GM12878 (cell line): ENCODE results near the gene FAM78A. TPM values are rescaled to one million over a fixed set of nuclear protein-coding genes. Genes with fewer than 3 reads are reported as not detected.

Experiments
- ATAC-seq: fragments of 200-7000 bp; cut with Tn5 transposase; 3 replicates; pipeline ENCODE4 v1.9.1; 2020; ENCODE audit warnings: mild to moderate bottlenecking, moderate library complexity
- BruUV-seq: library from RNA; stranded (reverse); fragments of 400-500 nt; replicated peaks from 2 replicates; lab custom pipeline; 2021; lab: Mats Ljungman, UMichigan
- CTCF ChIA-PET: fragments of 300-600 bp; sonication (Branson Sonifier 250); formaldehyde crosslinking; extraction: SDS; loops from one replicate; lab custom pipeline; 2021; ENCODE audit warnings: inconsistent platforms; lab: Yijun Ruan, JAX
- POLR2A ChIA-PET: fragments of 350-600 bp; formaldehyde crosslinking; extraction: SDS; loops from one replicate; lab custom pipeline; 2021; ENCODE audit warnings: inconsistent platforms; lab: Charles Lee
- RAD21 ChIA-PET: fragments of 300-600 bp; sonication (Branson Sonifier 250); formaldehyde crosslinking; loops from one replicate; lab custom pipeline; 2023; ENCODE audit warnings: antibody characterized with exemption; ENCODE audit not compliant: unreplicated experiment; lab: Charles Lee
- SMC1A ChIA-PET: fragments of 300-600 bp; sonication (Branson Sonifier 250); formaldehyde crosslinking; loops from one replicate; lab custom pipeline; 2023; ENCODE audit not compliant: unreplicated experiment, uncharacterized antibody; lab: Charles Lee
- DNase-seq: peaks from one replicate; pipeline ENCODE4 v3.0.0-alpha.2; 2011; ENCODE audit warnings: low read depth, low spot score
- FAIRE-seq: peaks from 3 replicates; lab custom pipeline; 2011; peaks lifted over from hg19 to GRCh38; lab: Jason Lieb, UNC
- H2AFZ ChIP-seq: 2 replicates; pipeline ENCODE4 v1.6.0; 2011; ENCODE audit warnings: low read depth, low read length, control low read depth; ENCODE audit not compliant: control insufficient read depth
- H3K27ac ChIP-seq: 2 replicates; pipeline ENCODE4 v1.5.1; 2011; ENCODE audit warnings: control low read depth; ENCODE audit not compliant: control insufficient read depth, insufficient read depth
- H3K27me3 ChIP-seq, 2 experiments: replicated peaks in 1 of 2; 2 replicates each; pipeline versions ENCODE4 v1.6.0 to v1.6.1; 2011; ENCODE audit warnings: low read length in 1 of 2; ENCODE audit not compliant: control insufficient read depth in 2 of 2, insufficient read depth in 2 of 2
- H3K36me3 ChIP-seq, 2 experiments: 2 replicates each; pipeline ENCODE4 v1.5.1; 2011; ENCODE audit warnings: low read length in 1 of 2; ENCODE audit not compliant: control insufficient read depth in 2 of 2, insufficient read depth in 2 of 2
- H3K4me1 ChIP-seq: 2 replicates; pipeline ENCODE4 v1.6.1; 2011; ENCODE audit warnings: mild to moderate bottlenecking, low read length, moderate library complexity, mixed read lengths; ENCODE audit not compliant: control insufficient read depth, insufficient read depth
- H3K4me2 ChIP-seq: 2 replicates; pipeline ENCODE4 v1.6.0; 2011; ENCODE audit warnings: control low read depth; ENCODE audit not compliant: control insufficient read depth, insufficient read depth
- H3K4me3 ChIP-seq: fragments of 200-600 bp; sonication (generic); 2 replicates; pipeline ENCODE4 v1.5.1; 2016
- H3K79me2 ChIP-seq: 2 replicates; pipeline ENCODE4 v1.6.0; 2011; ENCODE audit warnings: low read length; ENCODE audit not compliant: control insufficient read depth, insufficient read depth
- H3K9ac ChIP-seq: 2 replicates; pipeline ENCODE4 v1.8.0; 2011; ENCODE audit warnings: low read length, control low read depth, mixed read lengths; ENCODE audit not compliant: control insufficient read depth, insufficient read depth
- H3K9me3 ChIP-seq: replicated peaks from 3 replicates; pipeline ENCODE4 v1.5.1; 2011; ENCODE audit warnings: mild to moderate bottlenecking, low read length; ENCODE audit not compliant: control insufficient read depth, insufficient read depth
- H4K20me1 ChIP-seq: 2 replicates; pipeline ENCODE4 v1.6.0; 2011; ENCODE audit not compliant: control insufficient read depth, insufficient read depth
- CBX3 ChIP-seq: fragments of 200-600 bp; sonication (generic); IDR thresholded peaks from 2 replicates; pipeline ENCODE4 v1.6.1; 2016; ENCODE audit warnings: low read depth, borderline replicate concordance
- CHD4 ChIP-seq: fragments of 200-600 bp; sonication (generic); IDR thresholded peaks from 2 replicates; pipeline ENCODE4 v1.6.1; 2016; ENCODE audit warnings: mild to moderate bottlenecking
- E4F1 ChIP-seq: fragments of 450-650 bp; IDR thresholded peaks from 2 replicates; pipeline ENCODE4 v1.6.1; 2018; ENCODE audit warnings: borderline replicate concordance, mild to moderate bottlenecking; ENCODE audit not compliant: partially characterized antibody
- EGR1 ChIP-seq, 2 experiments: IDR thresholded peaks; 1 replicate in 1 of 2; 2 replicates in 1 of 2; pipeline ENCODE4 v1.6.1; 2011 to 2012; ENCODE audit warnings: low read depth in 2 of 2, low read length in 2 of 2, borderline replicate concordance in 1 of 2, mild to moderate bottlenecking in 1 of 2, moderate library complexity in 1 of 2
- ETV6 ChIP-seq, 2 experiments: fragments of 450-650 bp in 1 of 2; IDR thresholded peaks in 1 of 2; conservative IDR thresholded peaks in 1 of 2; 2 replicates each; pipeline ENCODE4 v1.6.1; 2014; ENCODE audit warnings: antibody characterized with exemption in 1 of 2, borderline replicate concordance in 1 of 2, low read depth in 1 of 2, mild to moderate bottlenecking in 1 of 2, moderate library complexity in 1 of 2
- JUND ChIP-seq: IDR thresholded peaks from 2 replicates; pipeline ENCODE4 v1.6.1; 2012; ENCODE audit warnings: low read depth, mild to moderate bottlenecking, low read length, improper control_type of control experiment, moderate library complexity
- MTA3 ChIP-seq: IDR thresholded peaks from 2 replicates; pipeline ENCODE4 v1.6.1; 2012; ENCODE audit warnings: low read length, inconsistent platforms, borderline replicate concordance
- NRF1 ChIP-seq: conservative IDR thresholded peaks from 2 replicates; pipeline ENCODE4 v1.6.1; 2011; ENCODE audit warnings: mild to moderate bottlenecking, low read depth, low read length, improper control_type of control experiment
- RBBP5 ChIP-seq: fragments of 200-600 bp; sonication (generic); conservative IDR thresholded peaks from 2 replicates; pipeline ENCODE4 v1.6.1; 2016
- SRF ChIP-seq, 2 experiments: IDR thresholded peaks; 2 replicates each; pipeline ENCODE4 v1.6.1; 2011; ENCODE audit warnings: low read depth in 2 of 2, low read length in 2 of 2, mild to moderate bottlenecking in 1 of 2, moderate library complexity in 1 of 2
- ZZZ3 ChIP-seq: IDR thresholded peaks from 2 replicates; pipeline ENCODE4 v1.6.1; 2011; ENCODE audit warnings: low read depth; ENCODE audit not compliant: control insufficient read depth, insufficient read length
- WGBS: methylation state at CpG from one replicate; pipeline ENCODE4 v1.1.6; 2016; ENCODE audit warnings: low lambda C conversion rate; ENCODE audit not compliant: insufficient replicate concordance, insufficient coverage; ENCODE audit errors: missing lambda C conversion rate; 5-methylcytosine and 5-hydroxymethylcytosine counted together
- in situ Hi-C: fragments of 300-500 bp; cut with MboI; formaldehyde crosslinking; loops from 9 replicates; pipeline ENCODE4 v1.14.3; 2018; ENCODE audit warnings: mixed read lengths
- intact Hi-C: fragments of 100-400 bp; cut with micrococcal nuclease; formaldehyde crosslinking; loops from one replicate; pipeline ENCODE4 v1.14.2; 2022; ENCODE audit not compliant: unreplicated experiment
- polyA plus RNA-seq, 11 experiments: library from polyadenylated mRNA; depleted of rRNA in 4 of 11; unstranded in 6 of 11; stranded (reverse) in 5 of 11; fragments of >200 nt; fragmentation: Nextera tagmentation in 4 of 11; fragmentation: Illumina TruSeq in 1 of 11; extraction: Ambion mirVana in 4 of 11; extraction: Trizol in 1 of 11; gene quantifications; 1 replicate in 1 of 11; 2 replicates in 10 of 11; pipeline versions ENCODE4 v1.2.1 to v1.2.3, GENCODE V29; 2011 to 2016; ENCODE audit warnings: inconsistent platforms in 2 of 11, missing spikeins in 2 of 11, low read depth in 1 of 11
- total RNA-seq, 4 experiments: library from RNA; depleted of rRNA in 3 of 4; stranded (reverse); fragments of >200 nt in 3 of 4; fragmentation: Illumina TruSeq in 1 of 4; extraction: Trizol in 1 of 4; gene quantifications; 2 replicates each; pipeline versions ENCODE4 v1.2.1 to v1.2.3, GENCODE V29; 2013 to 2021
- TF ChIP-seq, protein P1 (sequence below): fragments of 450-650 bp; formaldehyde crosslinking; IDR thresholded peaks from 2 replicates; pipeline ENCODE4 v1.4.0; 2020; ENCODE audit warnings: mild to moderate bottlenecking, moderate library complexity
- TF ChIP-seq, protein P2 (sequence below): fragments of 450-650 bp; conservative IDR thresholded peaks from 2 replicates; pipeline ENCODE4 v1.6.1; 2017; ENCODE audit warnings: mild to moderate bottlenecking, moderate library complexity

FAM78A gene
- total and polyA plus RNA-seq, 10 of the 15 experiments (the other 5 are each of a cell fraction or from before 2014, with no cell fraction given) = 0.18 to 32.5 (median 12.2) TPM

- TF ChIP-seq, protein P1, sequence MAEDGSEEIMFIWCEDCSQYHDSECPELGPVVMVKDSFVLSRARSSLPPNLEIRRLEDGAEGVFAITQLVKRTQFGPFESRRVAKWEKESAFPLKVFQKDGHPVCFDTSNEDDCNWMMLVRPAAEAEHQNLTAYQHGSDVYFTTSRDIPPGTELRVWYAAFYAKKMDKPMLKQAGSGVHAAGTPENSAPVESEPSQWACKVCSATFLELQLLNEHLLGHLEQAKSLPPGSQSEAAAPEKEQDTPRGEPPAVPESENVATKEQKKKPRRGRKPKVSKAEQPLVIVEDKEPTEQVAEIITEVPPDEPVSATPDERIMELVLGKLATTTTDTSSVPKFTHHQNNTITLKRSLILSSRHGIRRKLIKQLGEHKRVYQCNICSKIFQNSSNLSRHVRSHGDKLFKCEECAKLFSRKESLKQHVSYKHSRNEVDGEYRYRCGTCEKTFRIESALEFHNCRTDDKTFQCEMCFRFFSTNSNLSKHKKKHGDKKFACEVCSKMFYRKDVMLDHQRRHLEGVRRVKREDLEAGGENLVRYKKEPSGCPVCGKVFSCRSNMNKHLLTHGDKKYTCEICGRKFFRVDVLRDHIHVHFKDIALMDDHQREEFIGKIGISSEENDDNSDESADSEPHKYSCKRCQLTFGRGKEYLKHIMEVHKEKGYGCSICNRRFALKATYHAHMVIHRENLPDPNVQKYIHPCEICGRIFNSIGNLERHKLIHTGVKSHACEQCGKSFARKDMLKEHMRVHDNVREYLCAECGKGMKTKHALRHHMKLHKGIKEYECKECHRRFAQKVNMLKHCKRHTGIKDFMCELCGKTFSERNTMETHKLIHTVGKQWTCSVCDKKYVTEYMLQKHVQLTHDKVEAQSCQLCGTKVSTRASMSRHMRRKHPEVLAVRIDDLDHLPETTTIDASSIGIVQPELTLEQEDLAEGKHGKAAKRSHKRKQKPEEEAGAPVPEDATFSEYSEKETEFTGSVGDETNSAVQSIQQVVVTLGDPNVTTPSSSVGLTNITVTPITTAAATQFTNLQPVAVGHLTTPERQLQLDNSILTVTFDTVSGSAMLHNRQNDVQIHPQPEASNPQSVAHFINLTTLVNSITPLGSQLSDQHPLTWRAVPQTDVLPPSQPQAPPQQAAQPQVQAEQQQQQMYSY (CRISPR knock-in tag) = no peak
- no peak for TF ChIP-seq EGR1 (IDR thresholded peaks at IDR 0.05; ENCODE audit: borderline replicate concordance in 1 of 2, low read depth in 2 of 2, low read length in 2 of 2)
- TF ChIP-seq ETV6 (conservative IDR thresholded peaks at IDR 0.05 in 1 of 2, IDR thresholded peaks at IDR 0.05 in 1 of 2; ENCODE audit: borderline replicate concordance in 1 of 2, low read depth in 1 of 2) = no peak
- TF ChIP-seq, all 136 proteins: peak for 0
These were observed 43.8 kb upstream of the FAM78A start (continued) for GRCh38 chr9:131320031-131320685.

DNA sequence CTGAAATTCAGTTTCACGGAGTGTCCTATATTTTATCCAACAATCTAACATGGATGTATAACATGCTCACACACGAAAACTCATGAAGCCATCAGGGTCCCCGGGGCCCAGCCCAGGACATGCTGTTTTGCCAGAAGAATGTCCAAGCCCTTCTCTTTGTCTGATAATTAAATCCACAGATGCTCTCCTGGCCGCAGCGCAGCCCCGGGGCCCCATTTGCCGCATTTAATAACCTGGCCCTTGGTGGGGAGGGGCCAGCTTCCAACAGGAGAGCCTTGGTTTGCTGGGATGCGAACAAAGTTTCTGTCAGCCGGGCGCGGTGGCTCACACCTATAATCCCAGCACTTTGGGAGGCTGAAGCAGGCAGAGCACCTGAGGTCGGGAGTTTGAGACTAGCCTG, 43.2 kb upstream of the FAM78A start:
- no peak overlapping the region for H3K9ac ChIP-seq
- ChIA-PET RAD21 (no interaction called here), POLR2A (no interaction called here), SMC1A (no interaction called here), CTCF (no interaction called here)
- intact Hi-C loops (no loop called here), in situ Hi-C loops (no loop called here)
- ATAC-seq (no peak), DNase-seq (no peak), FAIRE-seq (no peak)
- no peak overlapping the region for H2AFZ ChIP-seq
- H3K27me3 ChIP-seq = no peaks in the 10 kb centered on the region; a peak in 2 of 4 replicates
- no peak overlapping the region for H3K4me3 ChIP-seq
- H3K79me2 ChIP-seq = no peaks in the 10 kb centered on the region
- WGBS = 74% methylated on average over 12 of the region's 12 CpGs
- no peaks in the 10 kb centered on the region for H3K36me3 ChIP-seq
- H3K4me2 ChIP-seq = no peak overlapping the region
- no peaks in the 10 kb centered on the region for H3K9me3 ChIP-seq
- no TSS peak for BruUV-seq
- no peaks in the 10 kb centered on the region for H4K20me1 ChIP-seq
- H3K27ac ChIP-seq = no peak overlapping the region
- no peaks in the 10 kb centered on the region for H3K4me1 ChIP-seq
- no peak for TF ChIP-seq CHD4
- TF ChIP-seq, protein P2, sequence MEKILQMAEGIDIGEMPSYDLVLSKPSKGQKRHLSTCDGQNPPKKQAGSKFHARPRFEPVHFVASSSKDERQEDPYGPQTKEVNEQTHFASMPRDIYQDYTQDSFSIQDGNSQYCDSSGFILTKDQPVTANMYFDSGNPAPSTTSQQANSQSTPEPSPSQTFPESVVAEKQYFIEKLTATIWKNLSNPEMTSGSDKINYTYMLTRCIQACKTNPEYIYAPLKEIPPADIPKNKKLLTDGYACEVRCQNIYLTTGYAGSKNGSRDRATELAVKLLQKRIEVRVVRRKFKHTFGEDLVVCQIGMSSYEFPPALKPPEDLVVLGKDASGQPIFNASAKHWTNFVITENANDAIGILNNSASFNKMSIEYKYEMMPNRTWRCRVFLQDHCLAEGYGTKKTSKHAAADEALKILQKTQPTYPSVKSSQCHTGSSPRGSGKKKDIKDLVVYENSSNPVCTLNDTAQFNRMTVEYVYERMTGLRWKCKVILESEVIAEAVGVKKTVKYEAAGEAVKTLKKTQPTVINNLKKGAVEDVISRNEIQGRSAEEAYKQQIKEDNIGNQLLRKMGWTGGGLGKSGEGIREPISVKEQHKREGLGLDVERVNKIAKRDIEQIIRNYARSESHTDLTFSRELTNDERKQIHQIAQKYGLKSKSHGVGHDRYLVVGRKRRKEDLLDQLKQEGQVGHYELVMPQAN = no peak
- TF ChIP-seq CBX3 = no peak
- TF ChIP-seq SRF (IDR thresholded peaks at IDR 0.05; ENCODE audit: low read depth in 2 of 2, low read length in 2 of 2) = no peak
- TF ChIP-seq MTA3 = no peak
- no peak for TF ChIP-seq E4F1
- TF ChIP-seq RBBP5 = no peak
- TF ChIP-seq ZZZ3 = no peak
- TF ChIP-seq JUND = no peak
- TF ChIP-seq NRF1 = no peak
